ENCODE measurements around the gene FBXO38.
A peak's percentile ranks its signal among the peaks of the same experiment; 100 is the strongest.

FBXO38 gene

DNA sequence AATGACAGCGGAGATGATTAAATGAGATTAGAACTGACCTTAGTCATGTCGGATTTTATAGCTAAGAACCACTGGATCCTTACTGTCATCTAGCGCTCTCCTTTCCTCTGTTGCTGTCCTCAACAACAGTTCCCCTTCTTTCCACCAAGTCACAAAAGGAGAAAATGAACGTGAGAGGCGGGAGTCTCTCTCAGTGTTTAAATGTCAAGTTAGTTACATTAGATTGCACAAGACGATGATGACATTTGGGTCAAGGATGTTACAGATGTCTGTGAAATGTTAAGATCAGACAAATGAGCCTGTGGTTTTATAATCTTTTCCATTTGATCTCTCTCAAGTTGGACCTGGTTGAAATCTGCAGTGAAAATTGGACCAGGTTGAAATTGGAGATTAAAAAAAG is 53.5 kb downstream of the FBXO38 start:
- TF ChIP-seq, protein P1, sequence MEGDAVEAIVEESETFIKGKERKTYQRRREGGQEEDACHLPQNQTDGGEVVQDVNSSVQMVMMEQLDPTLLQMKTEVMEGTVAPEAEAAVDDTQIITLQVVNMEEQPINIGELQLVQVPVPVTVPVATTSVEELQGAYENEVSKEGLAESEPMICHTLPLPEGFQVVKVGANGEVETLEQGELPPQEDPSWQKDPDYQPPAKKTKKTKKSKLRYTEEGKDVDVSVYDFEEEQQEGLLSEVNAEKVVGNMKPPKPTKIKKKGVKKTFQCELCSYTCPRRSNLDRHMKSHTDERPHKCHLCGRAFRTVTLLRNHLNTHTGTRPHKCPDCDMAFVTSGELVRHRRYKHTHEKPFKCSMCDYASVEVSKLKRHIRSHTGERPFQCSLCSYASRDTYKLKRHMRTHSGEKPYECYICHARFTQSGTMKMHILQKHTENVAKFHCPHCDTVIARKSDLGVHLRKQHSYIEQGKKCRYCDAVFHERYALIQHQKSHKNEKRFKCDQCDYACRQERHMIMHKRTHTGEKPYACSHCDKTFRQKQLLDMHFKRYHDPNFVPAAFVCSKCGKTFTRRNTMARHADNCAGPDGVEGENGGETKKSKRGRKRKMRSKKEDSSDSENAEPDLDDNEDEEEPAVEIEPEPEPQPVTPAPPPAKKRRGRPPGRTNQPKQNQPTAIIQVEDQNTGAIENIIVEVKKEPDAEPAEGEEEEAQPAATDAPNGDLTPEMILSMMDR (IDR thresholded peaks at IDR 0.05) = no peak
- Histone ChIP-seq H3K4me3 (no peak overlapping the region), H3K27ac (no peak overlapping the region)
- no peak for DNase-seq (ENCODE audit: low spot score)

DNA sequence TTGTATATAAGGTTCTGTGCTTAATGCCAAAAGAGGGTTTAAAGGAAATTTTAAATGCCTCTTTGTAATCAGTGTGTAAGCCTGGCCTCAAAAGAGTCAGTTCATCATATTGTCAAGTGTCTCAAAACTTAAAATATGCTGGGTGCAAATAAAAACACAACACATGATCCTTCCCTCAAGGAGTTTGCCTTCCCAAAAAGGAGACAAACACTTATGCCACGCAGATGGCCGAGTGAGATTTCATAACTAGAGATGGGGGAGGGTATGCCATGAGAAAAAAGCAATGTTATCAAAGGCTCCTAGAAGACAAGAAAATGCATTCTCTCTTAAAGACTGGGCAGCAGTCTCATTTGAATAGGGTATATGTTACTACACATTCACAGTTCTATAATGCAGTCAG is 55.2 kb downstream of the FBXO38 start:
- TF ChIP-seq, protein P1 (IDR thresholded peaks at IDR 0.05) = no peak
- no peak for DNase-seq (ENCODE audit: low spot score)
- H3K4me3 ChIP-seq = no peak overlapping the region
- no peak overlapping the region for H3K27ac ChIP-seq

DNA sequence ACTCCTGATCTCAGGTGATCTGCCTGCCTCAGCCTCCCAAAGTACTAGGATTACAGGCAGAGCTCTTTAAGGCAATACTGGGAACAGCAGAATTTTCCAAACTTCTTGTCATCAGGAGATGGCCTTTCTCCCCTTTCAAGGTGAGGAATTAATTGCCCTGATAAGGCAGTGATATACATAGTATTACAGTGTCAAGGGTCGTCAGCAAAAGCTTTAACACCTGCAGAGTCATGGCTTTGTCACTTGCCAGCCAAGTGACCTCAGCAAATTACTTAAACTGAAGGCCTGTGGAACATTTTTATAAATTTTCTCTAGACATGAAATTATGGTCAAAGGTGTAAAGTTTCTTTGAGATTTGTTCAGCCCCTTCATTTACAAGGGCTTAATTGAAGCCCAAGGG is 59.5 kb downstream of the FBXO38 start:
- TF ChIP-seq, protein P1 (IDR thresholded peaks at IDR 0.05) = no peak
- H3K27ac ChIP-seq = no peak overlapping the region
- no peak for DNase-seq (ENCODE audit: low spot score)
- H3K4me3 ChIP-seq = no peak overlapping the region

DNA sequence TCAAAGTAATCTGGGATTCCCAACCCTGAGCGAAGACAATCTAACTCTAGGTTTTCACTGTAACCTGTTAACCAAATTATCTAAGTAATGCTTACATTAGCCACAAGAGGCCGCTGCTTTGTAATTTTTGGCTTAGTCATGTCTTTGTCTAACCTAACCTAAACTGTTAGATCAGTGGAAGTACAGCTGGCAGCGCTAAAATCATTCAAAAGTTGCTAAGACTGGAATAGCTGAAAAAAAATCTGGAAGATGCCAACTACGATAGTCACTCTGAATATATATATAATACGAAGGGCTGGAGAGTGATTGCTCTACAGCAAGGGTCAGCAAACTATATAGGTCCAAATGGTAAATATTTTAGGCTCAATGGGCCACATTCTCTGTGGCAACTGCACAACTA is 60.2 kb downstream of the FBXO38 start:
- TF ChIP-seq, protein P1 (IDR thresholded peaks at IDR 0.05) = peak; percentile 62
- Histone ChIP-seq H3K4me3 (no peak overlapping the region), H3K27ac (no peak overlapping the region)
- DNase-seq (ENCODE audit: low spot score) = no peak

DNA sequence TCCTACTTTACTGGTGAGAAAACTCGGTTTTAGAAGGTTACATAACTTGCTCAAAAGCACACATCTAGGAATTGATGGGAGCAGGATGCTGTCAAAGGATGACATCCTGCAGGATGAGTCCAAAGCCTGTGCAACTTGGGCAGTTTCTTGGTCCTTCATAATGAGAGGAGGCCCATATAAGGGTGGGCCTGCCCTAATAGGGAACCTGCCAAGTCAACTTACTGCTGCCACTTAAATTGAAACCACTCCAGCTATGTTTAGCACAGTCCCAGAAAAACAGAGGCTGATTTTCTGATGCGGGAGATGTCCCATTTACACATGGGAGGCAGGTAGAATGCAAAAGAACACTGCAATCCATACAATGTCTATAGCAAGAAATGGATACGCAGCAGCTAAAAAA is 61.8 kb downstream of the FBXO38 start:
- Histone ChIP-seq H3K27ac (no peak overlapping the region), H3K4me3 (no peak overlapping the region)
- TF ChIP-seq, protein P1 (IDR thresholded peaks at IDR 0.05) = no peak
- DNase-seq (ENCODE audit: low spot score) = no peak

DNA sequence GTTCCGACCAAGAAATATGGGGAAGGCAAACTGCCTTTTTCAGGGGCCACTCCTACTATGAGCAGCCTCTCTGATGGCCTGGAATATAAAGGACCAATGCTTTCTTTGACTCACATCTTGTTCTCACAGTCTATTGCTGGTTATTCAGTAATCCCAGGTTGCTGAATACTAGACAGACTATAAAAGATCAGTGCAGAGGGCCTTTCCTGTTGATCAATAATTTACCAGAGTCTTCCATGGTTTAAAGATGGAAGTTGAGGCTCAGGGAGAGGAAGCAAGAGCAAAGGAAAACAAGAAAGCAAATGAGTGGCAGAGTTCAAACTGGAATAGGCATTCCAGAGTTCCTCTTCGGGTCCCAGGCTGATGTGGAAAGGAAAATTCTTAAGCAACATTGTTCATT is 62.9 kb downstream of the FBXO38 start:
- Histone ChIP-seq H3K4me3 (no peak overlapping the region), H3K27ac (no peak overlapping the region)
- TF ChIP-seq, protein P1 (IDR thresholded peaks at IDR 0.05) = no peak
- DNase-seq (ENCODE audit: low spot score) = no peak

DNA sequence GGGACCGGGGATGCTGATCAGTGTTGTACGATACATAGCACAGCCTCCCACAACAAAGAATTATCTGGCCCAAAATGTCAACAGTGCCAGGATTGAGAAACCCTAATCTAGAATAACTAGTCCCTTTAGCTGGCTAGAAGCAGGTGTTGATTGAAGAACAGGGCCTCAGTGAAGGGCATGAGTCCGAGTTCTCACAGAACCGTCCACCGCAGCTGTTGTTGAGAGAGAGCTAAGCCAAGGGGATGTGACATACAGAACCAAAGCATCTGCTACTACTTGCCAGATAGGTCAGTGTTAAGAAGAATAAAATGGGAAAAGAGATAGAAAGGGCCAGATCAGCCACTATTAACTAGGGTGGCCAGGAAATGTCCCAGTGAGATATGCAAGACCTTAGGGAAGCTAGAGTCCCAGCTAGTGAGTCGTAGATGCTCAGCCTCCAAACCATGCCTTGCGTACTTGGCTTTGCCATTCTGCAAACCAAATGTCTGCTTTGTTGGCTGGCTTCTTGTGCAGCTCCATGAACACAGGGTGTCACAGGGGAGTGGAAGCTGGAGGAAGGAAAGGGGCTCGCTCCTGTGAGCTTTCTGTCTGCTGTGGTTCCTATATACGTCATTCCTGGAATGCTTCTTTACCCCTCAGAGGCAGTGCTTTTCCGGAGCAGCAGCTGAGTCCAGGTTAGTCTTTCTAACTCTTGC is 68.9 kb downstream of the FBXO38 start:
- H3K27ac ChIP-seq = no peak overlapping the region
- no peak for DNase-seq (ENCODE audit: low spot score)
- TF ChIP-seq, protein P1 (IDR thresholded peaks at IDR 0.05) = no peak
- no peak overlapping the region for H3K4me3 ChIP-seq

Measured in coronary artery (tissue), 2 donors.